Measurements from ENCODE around the gene PGBD4.

- TF ChIP-seq CTCF (IDR thresholded peaks at IDR 0.05; ENCODE audit: low read depth, low read length) (no peak), EZH2phosphoT487 (IDR thresholded peaks at IDR 0.05; ENCODE audit: low read depth) (no peak)
Measured at GRCh38 chr15:34122771-34123183, 20.9 kb downstream of the PGBD4 start.
